ENCODE measurements around the gene DXO.

Gene DXO

GRCh38 chr6:31930962-31931361 lies 41.0 kb downstream of the DXO start:
- no peak for DNase-seq (ENCODE audit: low spot score)

GRCh38 chr6:31928672-31928939 lies 43.3 kb downstream of the DXO start:
- DNase-seq (ENCODE audit: low spot score) = no peak

- DNase-seq (ENCODE audit: low spot score) = no peak
Measured at GRCh38 chr6:31927863-31928671, 43.9 kb downstream of the DXO start.

- DNase-seq (ENCODE audit: low spot score) = no peak
Measured at GRCh38 chr6:31927242-31927862, 44.6 kb downstream of the DXO start, which contains the start of gene C2. Gene C2, plus strand, starts transcription at chr6:31927717. Its CDS starts 36 bp downstream, at chr6:31927753.

GRCh38 chr6:31922942-31923341 lies 49.0 kb downstream of the DXO start:
- DNase-seq (ENCODE audit: low spot score) = no peak

- no peak for DNase-seq (ENCODE audit: low spot score)
Measured at GRCh38 chr6:31920811-31921210, 51.1 kb downstream of the DXO start.
